Measurements from ENCODE around the gene BCL11B. TPM values are rescaled to one million over a fixed set of nuclear protein-coding genes. Genes with fewer than 3 reads are reported as not detected.

The BCL11B gene
- total RNA-seq (2022): 0.24 and 0.59 TPM in 2 replicates
- percentile 27 among the genes with signal in this experiment for Bru-seq, nascent RNA
- BruChase-seq, experiment 1, labeled RNA remaining after a 6-hour chase: percentile 16 among the genes with signal in this experiment
- percentile 16 among the genes with signal in this experiment for BruChase-seq, experiment 2, labeled RNA remaining after a 2-hour chase
- long read RNA-seq: 0 reads

- Mint-ChIP-seq H3K27me3 (ENCODE audit: unreplicated experiment) (peaks cover 93% of the 10 kb centered on the region), H3K36me3 (ENCODE audit: insufficient read depth, unreplicated experiment) (peaks cover 26% of the 10 kb centered on the region), H3K4me1 (ENCODE audit: low read depth, unreplicated experiment) (peaks cover 23% of the 10 kb centered on the region), H3K27ac (ENCODE audit: unreplicated experiment) (no peak within 1 kb of the TSS), H3K4me3 (ENCODE audit: low read depth, unreplicated experiment) (peak within 1 kb of the TSS; percentile 70), H3K9me3 (ENCODE audit: low read depth, unreplicated experiment) (no peaks in the 10 kb centered on the region)
- peak; percentile 48 for TF ChIP-seq CTCF (IDR thresholded peaks at IDR 0.05; ENCODE audit: unreplicated experiment)
- intact Hi-C loops (cut with micrococcal nuclease; ENCODE audit: unreplicated experiment): loop anchor here (1.0 to 10.0 kb wide), 2 partner anchors 143 to 297 kb away; no protein-coding TSS in a partner anchor
- DNase-seq: peak; percentile 70
- no TSS peak for BruUV-seq (replicated peaks)
- CTCF ChIA-PET: interaction anchor here (0.7 kb wide), 1 partner anchor 144 kb away, joined by 3 read pairs; no protein-coding TSS in a partner anchor
Measured at GRCh38 chr14:99271951-99272631, at the start of gene BCL11B. BCL11B (minus strand) TSS chr14:99272197; CDS start chr14:99271218, 979 bp downstream.

GRCh38 chr14:99321236-99321925 lies 49.4 kb upstream of the BCL11B start:
- Mint-ChIP-seq H3K27me3 (ENCODE audit: unreplicated experiment) (no peaks in the 10 kb centered on the region), H3K9me3 (ENCODE audit: low read depth, unreplicated experiment) (no peaks in the 10 kb centered on the region), H3K36me3 (ENCODE audit: insufficient read depth, unreplicated experiment) (no peaks in the 10 kb centered on the region), H3K4me3 (ENCODE audit: low read depth, unreplicated experiment) (no peak overlapping the region), H3K27ac (ENCODE audit: unreplicated experiment) (no peak overlapping the region), H3K4me1 (ENCODE audit: low read depth, unreplicated experiment) (peaks cover 36% of the 10 kb centered on the region)
- CTCF ChIA-PET: no interaction called here
- no peak for TF ChIP-seq CTCF (IDR thresholded peaks at IDR 0.05; ENCODE audit: unreplicated experiment)
- no TSS peak for BruUV-seq (replicated peaks)
- no peak for DNase-seq
- intact Hi-C loops (cut with micrococcal nuclease; ENCODE audit: unreplicated experiment): no loop called here

- Mint-ChIP-seq H3K27ac (ENCODE audit: unreplicated experiment) (no peak overlapping the region), H3K9me3 (ENCODE audit: low read depth, unreplicated experiment) (no peaks in the 10 kb centered on the region), H3K36me3 (ENCODE audit: insufficient read depth, unreplicated experiment) (no peaks in the 10 kb centered on the region), H3K4me3 (ENCODE audit: low read depth, unreplicated experiment) (peak overlapping the region; percentile 52), H3K27me3 (ENCODE audit: unreplicated experiment) (no peaks in the 10 kb centered on the region), H3K4me1 (ENCODE audit: low read depth, unreplicated experiment) (peaks cover 36% of the 10 kb centered on the region)
- TF ChIP-seq CTCF (IDR thresholded peaks at IDR 0.05; ENCODE audit: unreplicated experiment): no peak
- intact Hi-C loops (cut with micrococcal nuclease; ENCODE audit: unreplicated experiment): no loop called here
- no peak for DNase-seq
- CTCF ChIA-PET: interaction anchor here (1.1 to 1.2 kb wide), 2 partner anchors 68 to 95 kb away, joined by 8 to 9 read pairs; no protein-coding TSS in a partner anchor
- BruUV-seq (replicated peaks): no TSS peak
Measured at GRCh38 chr14:99320621-99321235, 48.7 kb upstream of the BCL11B start.

GRCh38 chr14:99320105-99320572 lies 48.1 kb upstream of the BCL11B start:
- intact Hi-C loops (cut with micrococcal nuclease; ENCODE audit: unreplicated experiment): no loop called here

More at GRCh38 chr14:99320105-99320572, 48.1 kb upstream of the BCL11B start:
- Mint-ChIP-seq H3K4me3 (ENCODE audit: low read depth, unreplicated experiment) (peak overlapping the region; percentile 52), H3K9me3 (ENCODE audit: low read depth, unreplicated experiment) (no peaks in the 10 kb centered on the region), H3K27ac (ENCODE audit: unreplicated experiment) (no peak overlapping the region), H3K4me1 (ENCODE audit: low read depth, unreplicated experiment) (peaks cover 36% of the 10 kb centered on the region), H3K36me3 (ENCODE audit: insufficient read depth, unreplicated experiment) (no peaks in the 10 kb centered on the region), H3K27me3 (ENCODE audit: unreplicated experiment) (no peaks in the 10 kb centered on the region)
- peak; percentile 90 for TF ChIP-seq CTCF (IDR thresholded peaks at IDR 0.05; ENCODE audit: unreplicated experiment)
- CTCF ChIA-PET: interaction anchor here (0.6 to 1.3 kb wide), 5 partner anchors 10 to 96 kb away, joined by 3 to 9 read pairs (median 7); no protein-coding TSS in a partner anchor
- no TSS peak for BruUV-seq (replicated peaks)
- DNase-seq: peak; percentile 69
